Epithelial cell of umbilical artery (primary cell): ENCODE results near the gene HBG1. TPM values are rescaled to one million over a fixed set of nuclear protein-coding genes. Genes with fewer than 3 reads are reported as not detected.

Experiments used
- total RNA-seq: library from RNA; depleted of rRNA; stranded (reverse); fragments of >200 nt; gene quantifications from 2 replicates; pipeline ENCODE4 v1.2.3, GENCODE V29; 2014

HBG1 gene
- total RNA-seq, result not detected in 2 replicates

GRCh38 chr11:5249807-5250396 lies at the start of gene HBG1:
TSS of gene HBG1 (minus strand) at chr11:5249857. CDS start at chr11:5249804, 53 bp downstream.

DNA sequence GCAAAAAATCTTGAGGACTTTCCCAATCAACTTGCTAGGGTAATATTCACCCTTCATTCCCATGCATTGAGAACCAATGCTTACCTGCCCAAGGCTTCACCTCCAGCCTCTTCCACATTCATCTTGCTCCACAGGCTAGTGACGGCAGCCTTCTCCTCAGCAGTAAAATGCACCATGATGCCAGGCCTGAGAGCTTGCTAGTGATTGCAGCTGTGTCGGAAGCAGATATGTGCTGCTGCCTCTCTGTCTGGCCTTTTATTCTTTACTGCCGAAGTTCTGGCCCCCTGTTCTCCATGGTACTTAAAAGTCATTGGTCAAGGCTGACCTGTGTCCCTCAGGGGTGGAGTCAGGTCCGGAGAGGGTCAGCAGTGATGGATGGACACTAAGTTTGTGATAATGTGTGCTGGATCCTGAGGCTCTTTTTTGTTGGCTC lies 20.1 kb upstream of the HBG1 start, which contains the start of gene HBE1:
Gene HBE1 (minus strand): TSS at position 231 of the 433 bp plus-strand sequence. CDS start 55 bp downstream, at position 176.

DNA sequence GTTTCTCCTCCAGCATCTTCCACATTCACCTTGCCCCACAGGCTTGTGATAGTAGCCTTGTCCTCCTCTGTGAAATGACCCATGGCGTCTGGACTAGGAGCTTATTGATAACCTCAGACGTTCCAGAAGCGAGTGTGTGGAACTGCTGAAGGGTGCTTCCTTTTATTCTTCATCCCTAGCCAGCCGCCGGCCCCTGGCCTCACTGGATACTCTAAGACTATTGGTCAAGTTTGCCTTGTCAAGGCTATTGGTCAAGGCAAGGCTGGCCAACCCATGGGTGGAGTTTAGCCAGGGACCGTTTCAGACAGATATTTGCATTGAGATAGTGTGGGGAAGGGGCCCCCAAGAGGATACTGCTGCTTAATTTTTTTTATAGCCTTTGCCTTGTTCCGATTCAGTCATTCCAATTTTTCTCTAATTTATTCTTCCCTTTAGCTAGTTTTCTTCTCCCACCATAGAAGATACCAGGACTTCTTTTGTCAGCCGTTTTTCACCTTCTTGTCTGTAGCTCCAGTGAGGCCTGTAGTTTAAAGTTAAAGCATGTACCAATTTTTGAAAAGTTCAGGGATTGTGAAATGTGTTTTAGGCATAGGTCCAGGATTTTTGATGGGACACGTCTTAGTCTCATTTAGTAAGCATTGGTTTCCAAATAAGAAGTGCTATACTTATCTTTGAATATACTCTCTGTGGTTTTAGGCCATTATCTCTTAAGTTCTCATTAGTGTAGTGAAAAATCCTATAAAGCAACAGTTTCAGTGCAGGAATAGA lies 5.2 kb upstream of the HBG1 start, which contains the start of gene HBG2:
Gene HBG2 (minus strand): TSS at position 136 of the 768 bp plus-strand sequence. CDS start 53 bp downstream, at position 83.

GRCh38 chr11:5234381-5234834 lies 15.2 kb downstream of the HBG1 start, which contains the start of gene HBD:
TSS of gene HBD (minus strand) at chr11:5234483. CDS start at chr11:5234433, 50 bp downstream.

DNA sequence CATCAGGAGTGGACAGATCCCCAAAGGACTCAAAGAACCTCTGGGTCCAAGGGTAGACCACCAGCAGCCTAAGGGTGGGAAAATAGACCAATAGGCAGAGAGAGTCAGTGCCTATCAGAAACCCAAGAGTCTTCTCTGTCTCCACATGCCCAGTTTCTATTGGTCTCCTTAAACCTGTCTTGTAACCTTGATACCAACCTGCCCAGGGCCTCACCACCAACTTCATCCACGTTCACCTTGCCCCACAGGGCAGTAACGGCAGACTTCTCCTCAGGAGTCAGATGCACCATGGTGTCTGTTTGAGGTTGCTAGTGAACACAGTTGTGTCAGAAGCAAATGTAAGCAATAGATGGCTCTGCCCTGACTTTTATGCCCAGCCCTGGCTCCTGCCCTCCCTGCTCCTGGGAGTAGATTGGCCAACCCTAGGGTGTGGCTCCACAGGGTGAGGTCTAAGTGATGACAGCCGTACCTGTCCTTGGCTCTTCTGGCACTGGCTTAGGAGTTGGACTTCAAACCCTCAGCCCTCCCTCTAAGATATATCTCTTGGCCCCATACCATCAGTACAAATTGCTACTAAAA lies 22.8 kb downstream of the HBG1 start, which contains the start of gene HBB:
Gene HBB (minus strand): TSS at position 340 of the 579 bp plus-strand sequence. CDS start 50 bp downstream, at position 290.

DNA sequence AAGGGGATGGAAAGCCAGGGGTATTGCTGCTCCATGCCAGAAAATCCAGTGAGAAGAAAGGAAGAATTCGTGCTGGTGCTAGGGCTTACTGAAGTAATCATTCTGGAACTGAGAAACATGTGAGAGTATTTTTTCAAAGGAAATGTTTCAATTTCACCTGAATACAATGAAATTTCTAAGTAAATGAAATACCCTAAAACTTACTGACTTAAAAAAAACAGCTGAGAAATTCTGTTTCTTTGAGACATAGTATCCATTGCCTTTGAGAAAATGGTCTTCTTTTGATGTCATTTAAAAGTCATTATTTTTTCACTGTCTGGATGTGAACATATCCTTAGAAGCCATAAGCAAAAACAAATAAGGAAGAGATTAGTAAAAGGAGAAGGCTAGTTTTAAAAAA lies 49.1 kb downstream of the HBG1 start, which contains the start of gene OR51V1:
Gene OR51V1 (minus strand): TSS at position 101 of the 400 bp plus-strand sequence. CDS start 0 bp downstream, at position 101.

Other genes with a start within 250 kb of the HBG1 start
- gene OR52J3, start 203.3 kb downstream of the HBG1 start, total RNA-seq, result not detected in 2 replicates
- not detected in 2 replicates for gene OR52E2, start 190.2 kb downstream of the HBG1 start, total RNA-seq
- gene OR52E1, start 180.3 kb downstream of the HBG1 start, total RNA-seq, result not detected in 2 replicates
- gene OR52A5, start 111.5 kb downstream of the HBG1 start, total RNA-seq, result not detected in 2 replicates
- gene OR52A1, start 95.1 kb downstream of the HBG1 start, total RNA-seq, result not detected in 2 replicates
- gene OR51V1, start 49.2 kb downstream of the HBG1 start, total RNA-seq, result not detected in 2 replicates
- gene HBB, start 22.8 kb downstream of the HBG1 start, total RNA-seq, result not detected in 2 replicates
- gene HBD, start 15.4 kb downstream of the HBG1 start, total RNA-seq, result not detected in 2 replicates
- gene HBG2, start 4.9 kb upstream of the HBG1 start, total RNA-seq, result not detected in 2 replicates
- gene HBE1, start 20.1 kb upstream of the HBG1 start, total RNA-seq, result not detected in 2 replicates
- gene OR51B4, start 52.1 kb upstream of the HBG1 start, total RNA-seq, result not detected in 2 replicates
- gene OR51B2, start 74.4 kb upstream of the HBG1 start, total RNA-seq, result not detected in 2 replicates
- gene OR51B5, start 93.7 kb upstream of the HBG1 start, total RNA-seq, result not detected in 2 replicates
- gene OR51B6, start 101.7 kb upstream of the HBG1 start, total RNA-seq, result not detected in 2 replicates
- not detected in 2 replicates for gene OR51M1, start 134.0 kb upstream of the HBG1 start, total RNA-seq
- gene OR51Q1, start 172.3 kb upstream of the HBG1 start, total RNA-seq, result not detected in 2 replicates
- gene OR51I1, start 191.7 kb upstream of the HBG1 start, total RNA-seq, result not detected in 2 replicates
- gene OR51I2, start 199.5 kb upstream of the HBG1 start, total RNA-seq, result not detected in 2 replicates
- not detected in 2 replicates for gene OR52D1, start 238.8 kb upstream of the HBG1 start, total RNA-seq